HG03442 (cell line): Measurements from ENCODE around the gene CBLN1.
A peak's percentile ranks its signal among the peaks of the same experiment; 100 is the strongest.

Experiments used
- ATAC-seq: cut with Tn5 transposase; IDR thresholded peaks from one replicate; pipeline ENCODE4 v1.9.1; 2021; ENCODE audit warnings: mild to moderate bottlenecking, moderate library complexity; ENCODE audit not compliant: unreplicated experiment

The CBLN1 gene

GRCh38 chr16:49281480-49281842 lies at the start of gene CBLN1:
TSS of gene CBLN1 (minus strand) at chr16:49281838. CDS start at chr16:49281465, 373 bp downstream.
- peak; percentile 2 for ATAC-seq

DNA sequence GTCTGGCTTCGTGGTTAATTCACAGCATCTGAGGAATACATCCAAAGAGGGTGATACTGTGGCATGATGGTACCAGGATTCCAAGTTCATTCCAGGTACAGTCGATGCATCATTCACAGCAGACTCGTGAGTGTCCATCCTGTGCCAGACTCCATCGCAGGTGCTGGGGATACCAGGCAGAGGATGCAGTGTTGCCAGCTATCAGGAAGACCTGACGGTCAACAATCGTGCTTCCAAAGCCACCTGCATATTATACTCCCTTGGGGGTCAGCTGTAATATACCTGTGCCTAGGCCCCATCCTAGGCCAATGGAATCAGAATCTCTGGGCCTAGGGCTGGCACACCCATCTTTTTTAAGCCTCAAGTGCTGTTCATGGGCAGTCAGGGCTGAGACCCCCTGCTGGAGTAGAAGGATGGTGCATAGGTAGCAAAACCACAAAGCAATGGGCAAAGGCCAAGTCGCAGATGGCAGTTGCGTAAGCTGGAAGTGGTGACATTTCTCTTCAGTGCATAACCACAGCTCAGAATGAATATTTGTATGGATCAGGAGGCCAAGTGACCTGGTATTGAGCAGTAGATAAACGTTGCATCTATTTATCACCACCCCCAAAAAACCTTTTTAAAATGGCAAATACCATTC lies 49.0 kb upstream of the CBLN1 start:
- no peak for ATAC-seq

GRCh38 chr16:49328325-49328724 lies 46.7 kb upstream of the CBLN1 start:
- no peak for ATAC-seq

- no peak for ATAC-seq
These were observed 45.8 kb upstream of the CBLN1 start for GRCh38 chr16:49327466-49327865.

DNA sequence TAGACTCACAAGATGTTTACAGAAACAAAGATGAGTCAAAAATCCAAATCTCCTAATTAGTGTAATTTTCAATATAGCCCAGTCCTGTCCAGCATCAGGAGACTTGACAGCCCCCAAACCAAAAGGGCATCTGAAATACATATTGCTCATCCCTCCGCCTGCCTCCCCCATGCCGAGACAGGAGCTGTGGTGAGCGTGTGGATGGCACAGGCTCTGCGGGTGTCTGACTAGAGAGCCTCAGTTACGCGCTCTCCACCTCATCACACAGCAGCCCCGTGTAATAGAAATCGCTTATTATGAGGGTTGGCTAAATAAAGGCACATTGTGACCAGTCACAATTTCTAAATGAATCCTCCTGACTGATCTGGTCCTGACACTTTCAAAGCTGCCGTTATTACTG lies 43.1 kb upstream of the CBLN1 start:
- ATAC-seq, result no peak

- ATAC-seq, result no peak
These were observed 34.0 kb upstream of the CBLN1 start for GRCh38 chr16:49315602-49316001.

DNA sequence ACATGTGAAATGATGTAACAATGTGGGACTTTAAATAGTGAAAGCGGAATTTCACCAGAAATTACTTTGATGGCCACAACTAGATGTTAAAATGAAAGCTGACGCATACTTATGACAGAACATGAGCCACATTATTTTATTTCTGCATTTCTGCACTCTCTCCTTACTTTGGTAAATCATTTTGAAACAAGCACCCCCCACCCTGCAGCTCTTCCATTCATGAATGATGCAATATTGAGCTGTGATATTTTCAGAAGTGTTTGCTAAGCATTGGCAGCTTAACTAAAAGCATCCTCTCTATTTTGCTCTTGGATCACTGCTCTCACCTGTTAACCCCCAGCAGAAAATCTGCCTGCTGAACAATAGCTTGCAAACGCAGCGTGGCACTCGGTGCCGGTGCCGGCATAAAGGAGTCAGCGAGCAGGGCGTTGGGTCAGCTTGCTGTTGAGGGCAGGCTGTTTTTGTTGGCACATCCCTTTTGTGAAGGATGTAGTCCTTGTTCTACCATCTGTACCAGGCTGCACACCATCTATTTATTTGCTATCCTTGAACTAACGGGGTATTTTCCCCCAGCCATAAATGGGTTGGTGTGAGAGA lies 30.8 kb upstream of the CBLN1 start:
- no peak for ATAC-seq

DNA sequence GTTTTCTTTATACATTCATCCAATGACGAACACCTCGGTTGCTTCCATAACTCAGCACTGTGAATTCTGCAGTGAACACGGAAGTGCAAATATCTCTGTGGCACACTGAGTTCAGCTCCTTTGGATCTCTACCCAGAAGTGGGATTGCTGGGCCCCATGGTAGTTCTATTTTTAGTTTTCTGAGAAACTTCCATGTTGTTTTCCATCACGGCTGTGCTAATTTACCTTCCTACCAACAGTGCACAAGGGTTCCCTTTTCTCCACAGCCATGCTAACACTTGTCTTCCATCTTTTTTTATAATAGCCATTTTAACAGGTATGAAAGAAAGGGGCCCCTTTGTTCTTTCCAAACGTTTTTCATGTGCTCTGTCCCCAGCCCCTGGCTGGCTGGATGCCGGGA lies 30.2 kb upstream of the CBLN1 start:
- no peak for ATAC-seq

DNA sequence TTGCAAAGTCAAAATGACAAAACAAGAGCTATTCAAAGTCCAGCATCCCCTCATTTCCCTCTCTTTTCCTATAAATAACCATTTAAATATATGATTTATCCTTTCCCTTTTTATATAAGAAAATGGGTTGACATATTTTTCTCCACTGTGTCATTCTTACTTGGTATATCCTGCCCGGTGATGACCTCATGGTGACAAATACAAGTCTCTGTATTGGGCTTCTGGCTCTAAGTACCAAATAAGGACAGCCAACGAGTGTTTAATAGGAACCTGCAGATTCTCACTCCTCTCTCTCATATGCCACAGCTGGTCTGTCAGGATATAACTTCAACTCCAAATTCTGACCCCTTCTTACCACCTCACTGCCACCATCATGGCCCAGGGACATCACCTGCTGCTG lies 25.5 kb upstream of the CBLN1 start:
- ATAC-seq, result no peak

DNA sequence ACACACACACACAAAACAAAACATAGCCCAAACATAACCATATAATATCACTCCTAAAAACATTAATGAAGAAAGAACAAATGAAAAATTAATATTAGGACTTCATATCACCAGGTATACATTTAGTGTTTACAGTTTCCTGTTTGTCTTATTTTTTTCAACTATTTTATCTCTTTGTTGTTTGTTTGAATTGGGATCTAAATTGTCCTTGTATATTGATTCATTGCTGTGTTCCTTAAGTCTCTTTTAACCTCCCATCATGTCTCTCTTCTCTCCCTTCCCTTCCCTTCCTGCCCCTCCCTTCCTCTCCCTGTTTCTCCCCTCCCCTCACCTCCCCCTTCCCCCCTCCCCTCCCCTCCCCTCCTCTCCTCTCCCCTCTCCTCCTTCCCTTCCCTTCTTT lies 23.8 kb upstream of the CBLN1 start:
- ATAC-seq, result no peak

DNA sequence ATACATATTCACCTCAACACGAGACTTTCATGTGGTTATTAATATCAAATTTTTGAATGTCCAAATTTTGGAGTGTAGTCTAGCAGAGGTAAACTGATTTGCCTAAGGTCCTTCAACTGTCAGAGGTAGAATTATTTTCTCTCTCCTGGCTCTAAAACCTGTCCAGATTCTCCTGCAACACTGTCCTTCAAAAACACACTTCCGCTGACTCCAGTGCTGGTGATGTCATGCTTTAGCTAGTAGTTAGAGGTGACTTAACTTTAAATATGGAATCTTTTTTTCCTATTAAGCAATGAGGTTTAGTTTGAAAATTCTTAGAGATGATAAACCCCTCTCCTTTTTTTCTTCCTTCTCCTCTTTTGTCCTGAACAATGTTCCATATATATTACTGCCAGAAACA lies 10.8 kb upstream of the CBLN1 start:
- ATAC-seq, result no peak

DNA sequence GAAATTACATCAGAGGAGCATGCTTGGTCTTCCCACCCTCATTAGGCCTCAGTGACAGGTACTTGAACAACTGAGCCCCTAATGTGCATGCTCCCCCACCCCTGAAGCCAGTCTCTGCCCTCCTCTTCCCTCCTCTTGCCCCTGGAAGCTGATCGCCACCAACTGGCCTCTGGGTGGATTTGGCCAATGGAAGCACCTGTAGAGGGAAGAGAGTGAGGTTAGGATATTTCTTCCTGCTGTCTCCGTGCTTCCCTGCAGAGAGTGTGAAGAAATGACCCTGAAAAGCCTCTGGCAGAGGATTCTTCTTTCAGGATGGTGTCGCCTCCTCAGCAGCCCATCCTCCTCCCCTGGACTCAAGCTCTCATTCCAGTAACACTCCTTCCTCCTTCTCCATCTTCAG lies 5.9 kb upstream of the CBLN1 start:
- no peak for ATAC-seq

DNA sequence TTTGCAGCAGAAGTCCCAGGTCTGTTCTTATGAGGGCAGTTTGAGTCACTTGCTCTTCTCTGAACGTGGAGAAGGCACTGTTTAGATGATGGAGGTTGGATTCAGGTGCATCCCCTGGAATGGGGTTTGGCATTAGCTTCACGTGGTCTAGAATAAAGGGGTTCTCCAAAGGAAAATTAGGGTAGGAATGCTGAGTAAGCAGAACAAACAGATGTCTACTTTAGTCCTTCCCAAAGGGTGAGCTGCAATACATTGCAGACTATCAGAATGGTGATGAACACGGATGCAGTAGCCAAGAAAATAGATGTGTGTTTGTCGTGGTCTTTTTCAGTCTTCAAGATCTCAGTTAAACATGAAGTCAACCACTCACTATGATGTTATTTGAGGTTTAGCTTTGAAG lies 3.3 kb upstream of the CBLN1 start:
- ATAC-seq, result no peak

GRCh38 chr16:49283376-49284049 lies 1.9 kb upstream of the CBLN1 start:
- ATAC-seq, result no peak

DNA sequence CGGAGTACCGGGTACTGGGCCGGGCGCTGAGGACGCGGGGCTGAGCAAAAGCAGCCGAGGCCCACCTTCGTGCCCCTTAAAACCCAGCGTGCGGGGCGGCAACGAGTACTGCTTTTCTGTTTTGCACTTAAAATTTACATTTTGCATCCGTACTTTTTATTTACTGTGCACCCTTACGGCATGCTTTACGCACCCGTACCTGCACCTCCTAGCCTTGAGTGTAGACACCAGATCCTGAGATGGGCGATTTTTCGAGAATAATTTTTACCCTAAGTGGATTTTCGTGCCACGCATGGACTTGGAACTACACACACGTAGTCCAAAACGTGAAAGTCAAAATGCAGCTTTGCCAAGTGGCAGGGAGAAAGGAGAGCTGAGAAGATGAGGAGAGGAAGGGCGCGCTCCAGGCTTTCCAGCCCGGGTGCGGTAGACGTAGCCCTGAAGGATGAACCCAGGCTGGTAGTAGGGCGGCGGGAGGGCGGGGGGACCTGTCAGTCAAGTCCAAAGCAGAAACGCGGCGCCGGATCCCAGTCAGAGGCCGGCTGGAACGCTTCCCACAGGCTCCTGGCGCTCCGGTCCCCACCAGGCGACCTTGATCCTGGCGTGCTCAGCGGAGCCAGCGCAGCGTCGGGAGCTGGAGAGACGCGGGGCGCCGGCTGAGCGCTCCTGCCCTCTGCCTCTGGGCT lies 1.2 kb upstream of the CBLN1 start:
- ATAC-seq, result no peak

GRCh38 chr16:49281843-49282642 lies 405 bp upstream of the CBLN1 start:
- ATAC-seq, result peak; percentile 88

DNA sequence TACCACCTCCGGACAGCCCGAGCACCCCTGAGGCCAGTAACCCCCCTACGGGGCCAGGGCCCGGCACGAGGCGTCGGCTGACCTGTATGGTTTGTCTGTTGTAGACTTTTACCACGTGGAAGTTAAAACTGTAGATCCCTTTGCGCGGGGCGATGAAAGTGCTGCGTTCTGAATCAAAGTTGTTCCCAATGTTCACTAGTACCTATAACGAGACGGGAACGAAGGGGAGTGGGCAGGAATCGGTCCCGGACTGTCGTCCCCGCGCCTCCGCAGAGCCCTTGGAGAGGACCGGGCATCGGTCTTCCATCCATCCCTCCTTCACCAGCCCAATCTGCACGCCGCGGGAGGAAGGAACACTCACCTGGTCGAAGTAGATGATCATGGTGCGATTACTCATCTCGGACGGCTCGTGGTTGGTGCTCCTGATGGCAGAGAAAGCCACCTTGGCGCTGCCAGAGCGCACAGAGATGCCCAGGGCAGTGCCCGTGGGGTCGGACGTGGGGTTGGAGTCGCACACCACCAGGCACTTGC lies 732 bp downstream of the CBLN1 start:
- ATAC-seq, result no peak

GRCh38 chr16:49280105-49280741 lies 1.4 kb downstream of the CBLN1 start:
- ATAC-seq, result no peak

DNA sequence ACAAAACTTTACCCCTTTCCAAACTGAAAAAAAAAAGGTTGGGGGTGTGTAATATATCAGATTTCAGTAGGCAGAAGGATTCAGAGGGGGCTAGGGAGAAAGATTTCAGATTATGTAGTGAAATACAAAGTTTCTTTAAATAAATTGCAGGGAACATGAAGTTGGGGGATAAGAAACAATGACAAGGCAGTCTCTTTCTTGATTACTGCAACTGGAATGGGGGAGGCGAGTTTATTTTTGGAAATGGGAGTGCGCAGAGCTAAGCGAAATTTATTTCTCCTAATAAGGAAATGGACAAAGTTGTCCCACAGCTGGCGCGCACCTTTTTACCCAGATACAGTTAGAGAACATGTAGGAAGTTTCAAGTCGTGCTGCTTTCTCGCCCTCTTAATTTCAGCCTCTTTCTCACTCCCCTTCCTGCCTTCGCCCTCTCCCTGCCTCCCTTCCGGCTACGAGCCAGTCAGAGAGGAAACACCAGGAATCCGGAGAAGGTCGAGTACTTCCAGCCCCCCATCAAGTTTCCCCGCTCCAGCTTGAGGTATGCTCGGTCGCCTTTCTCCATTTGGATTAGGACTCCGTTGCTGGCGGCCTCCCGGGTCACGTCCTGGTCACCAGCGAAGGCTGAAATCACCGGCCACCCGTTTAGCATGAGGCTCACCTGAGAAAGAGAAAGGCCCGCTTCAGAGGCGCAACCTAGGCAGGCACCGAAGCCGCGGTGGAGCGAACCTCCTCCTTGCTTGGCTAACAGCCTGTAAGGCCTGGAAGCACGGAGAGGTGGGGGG lies 2.5 kb downstream of the CBLN1 start:
- ATAC-seq, result no peak

- ATAC-seq, result no peak
These were observed 3.1 kb downstream of the CBLN1 start for GRCh38 chr16:49278567-49278827.
